Central memory CD4-positive, alpha-beta T cell (primary cell): ENCODE measurements around the gene SGO1.

Experiments
- DNase-seq: peaks from one replicate; pipeline ENCODE4 v3.0.0; 2022

Gene SGO1

DNA sequence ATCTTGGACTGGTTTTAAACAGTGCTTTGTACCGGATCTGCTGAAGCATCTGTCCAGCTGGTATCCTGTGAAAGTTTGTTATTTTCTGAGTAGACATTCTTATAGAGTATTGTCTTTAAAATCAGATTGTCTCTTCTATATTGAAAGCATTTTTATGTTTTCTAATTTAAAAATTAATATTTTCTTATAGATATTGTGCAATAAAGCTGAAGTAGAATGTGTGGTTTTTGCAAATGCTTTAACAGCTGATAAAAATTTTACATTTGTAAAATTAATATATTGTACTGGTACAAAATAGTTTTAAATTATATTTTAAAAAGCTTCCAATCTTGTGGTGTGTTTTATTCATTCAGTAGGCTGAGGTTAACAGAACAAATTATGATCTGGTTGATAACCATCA, 31.9 kb downstream of the SGO1 start:
- DNase-seq, result no peak

DNA sequence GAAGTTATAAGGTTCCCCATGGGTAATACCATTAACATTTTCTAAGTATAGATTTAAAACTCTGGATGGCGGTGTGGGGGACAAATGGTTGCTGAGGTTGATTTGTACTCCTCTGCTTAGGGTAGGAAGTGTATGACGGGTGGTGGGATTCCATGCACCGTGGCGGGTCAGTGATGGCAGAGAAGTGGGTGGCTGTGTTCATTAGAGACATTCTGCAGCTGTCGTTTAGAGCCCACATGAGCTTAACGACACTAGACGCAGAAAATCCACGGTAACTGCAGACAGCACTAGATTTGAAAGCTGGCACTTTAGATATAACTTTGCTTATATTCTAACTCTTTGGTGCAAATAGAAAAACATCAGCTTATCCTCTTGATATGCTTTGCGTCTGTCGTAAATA, 37.5 kb downstream of the SGO1 start:
- no peak for DNase-seq

DNA sequence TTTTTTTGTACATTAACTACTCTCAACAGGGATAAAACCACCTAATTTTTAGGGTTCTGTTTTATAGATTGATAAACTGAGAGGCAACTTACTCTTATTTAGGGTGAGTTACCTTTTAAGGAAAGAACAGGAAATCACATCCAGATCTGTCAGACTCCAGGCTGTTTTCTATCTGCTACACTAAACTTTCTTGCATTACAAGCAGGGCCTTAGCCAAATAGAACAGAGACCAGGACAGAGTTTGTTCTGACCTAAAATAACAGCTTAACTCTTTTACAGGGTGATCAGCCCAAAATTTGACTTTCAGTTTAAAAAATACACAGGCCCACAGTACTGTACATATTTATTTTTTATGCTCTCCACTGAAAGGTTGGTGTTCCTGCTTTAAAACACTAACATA, 38.6 kb downstream of the SGO1 start:
- DNase-seq, result no peak

DNA sequence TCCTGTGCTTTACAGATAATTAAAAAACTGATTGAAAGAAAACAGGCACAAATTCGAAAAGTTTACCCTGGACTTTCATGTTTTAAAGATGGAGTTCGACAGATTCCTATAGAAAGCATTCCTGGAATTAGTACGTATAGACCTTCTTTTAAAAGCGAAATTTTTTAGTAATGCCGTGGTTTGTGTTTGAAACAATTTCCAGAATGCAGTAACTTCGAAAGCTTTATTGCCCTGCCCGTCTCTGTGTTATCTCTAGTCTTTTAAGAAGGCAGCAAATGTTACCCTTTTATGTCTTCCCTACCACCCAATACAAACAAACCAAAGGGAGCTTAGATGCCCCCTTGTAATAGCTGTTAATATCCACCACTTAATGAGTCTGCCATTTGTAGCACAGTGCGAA, 39.7 kb downstream of the SGO1 start:
- no peak for DNase-seq

DNA sequence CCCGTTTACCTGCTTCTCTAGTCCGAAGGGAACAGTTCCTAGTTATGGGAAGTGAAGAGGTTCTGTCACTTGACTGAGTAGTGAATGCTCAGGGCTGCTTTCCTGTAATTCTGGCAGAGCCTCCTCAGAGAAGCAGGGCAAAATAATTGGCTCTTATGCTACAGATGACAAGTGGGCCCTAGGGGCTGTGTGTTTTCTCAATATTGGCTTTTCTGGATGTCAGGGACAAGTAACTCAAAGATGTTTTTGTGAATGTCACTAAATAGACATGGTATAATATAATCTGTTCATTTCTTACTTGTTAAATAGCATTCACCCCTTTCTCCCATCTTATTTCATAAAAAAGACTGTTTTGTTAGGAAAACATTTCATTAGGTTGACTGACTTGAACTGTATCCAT, 40.1 kb downstream of the SGO1 start:
- DNase-seq, result no peak

DNA sequence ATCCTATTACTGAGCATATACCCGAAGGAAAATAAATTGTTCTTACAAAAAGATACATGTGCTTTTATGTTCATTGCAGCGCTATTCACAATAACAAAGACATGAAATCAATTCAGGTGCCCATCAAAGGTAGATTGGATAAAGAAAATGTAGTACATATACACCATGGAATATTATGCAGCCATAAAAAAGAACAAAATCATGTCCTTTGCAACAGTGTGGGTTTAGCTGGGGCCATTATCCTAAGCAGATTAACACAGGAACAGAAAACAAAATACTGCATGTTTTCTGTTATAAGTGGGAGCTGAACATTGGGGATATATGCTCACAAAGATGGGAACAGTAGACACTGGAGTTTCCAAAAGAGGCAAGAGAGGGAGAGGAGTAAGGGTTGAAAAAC, 42.5 kb downstream of the SGO1 start:
- DNase-seq, result no peak

DNA sequence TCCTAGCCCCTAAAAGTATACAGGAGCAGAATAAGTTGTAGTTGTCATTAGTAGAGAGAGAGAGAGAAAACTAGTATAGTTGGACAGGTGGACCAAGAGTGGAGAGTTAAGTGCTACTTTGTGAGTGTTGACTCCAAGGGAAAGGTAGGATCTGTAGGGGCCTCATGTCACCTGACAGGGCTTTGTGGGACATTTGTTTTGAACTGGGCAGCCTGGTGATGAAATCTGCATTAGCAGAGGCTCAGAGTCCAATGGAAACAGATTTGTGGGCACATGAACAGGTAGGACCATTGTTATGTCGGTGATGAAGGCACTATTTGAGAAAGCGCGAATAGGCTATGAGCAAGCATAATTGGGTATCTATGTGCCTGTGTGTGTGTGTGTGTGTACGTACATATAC, 43.5 kb downstream of the SGO1 start:
- DNase-seq, result no peak

DNA sequence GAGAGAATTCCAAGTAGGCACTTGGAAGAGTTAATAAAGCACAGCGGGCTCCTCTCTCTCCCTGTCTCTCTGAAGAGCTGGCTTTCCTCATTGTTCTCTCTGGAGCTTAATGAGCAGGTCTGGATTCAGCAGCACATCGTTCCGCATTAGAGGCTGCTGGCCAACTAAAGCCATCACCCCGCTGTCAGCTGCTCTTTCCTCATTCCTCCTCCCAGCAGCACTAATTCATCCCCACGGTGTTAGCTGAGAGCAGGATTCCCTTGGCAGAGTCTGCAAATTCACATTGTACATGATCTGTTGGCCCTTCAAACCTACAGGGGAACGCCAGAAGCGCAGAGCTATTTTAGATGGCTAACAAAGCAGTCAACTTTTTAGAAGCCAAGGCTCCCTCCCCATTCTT, 44.2 kb downstream of the SGO1 start:
- no peak for DNase-seq

DNA sequence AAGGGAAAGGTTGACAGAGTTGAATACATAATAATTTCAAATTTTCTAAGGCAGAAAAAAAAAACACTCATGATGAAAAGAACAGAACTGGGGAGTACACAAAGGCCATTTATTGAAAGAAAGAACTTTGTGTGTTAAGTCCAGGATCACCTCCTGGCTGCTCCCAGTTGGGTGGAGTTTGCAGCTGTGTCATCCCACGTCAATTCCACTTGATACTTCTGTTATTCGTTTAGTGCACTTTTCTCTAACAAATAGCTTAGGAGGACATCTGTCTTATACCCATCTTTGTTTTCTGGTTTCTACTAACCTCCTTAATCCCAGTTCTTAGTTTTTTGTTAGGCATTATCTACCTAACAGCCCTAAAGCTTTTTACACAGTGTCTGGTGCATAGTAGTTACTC, 44.7 kb downstream of the SGO1 start:
- DNase-seq, result no peak

DNA sequence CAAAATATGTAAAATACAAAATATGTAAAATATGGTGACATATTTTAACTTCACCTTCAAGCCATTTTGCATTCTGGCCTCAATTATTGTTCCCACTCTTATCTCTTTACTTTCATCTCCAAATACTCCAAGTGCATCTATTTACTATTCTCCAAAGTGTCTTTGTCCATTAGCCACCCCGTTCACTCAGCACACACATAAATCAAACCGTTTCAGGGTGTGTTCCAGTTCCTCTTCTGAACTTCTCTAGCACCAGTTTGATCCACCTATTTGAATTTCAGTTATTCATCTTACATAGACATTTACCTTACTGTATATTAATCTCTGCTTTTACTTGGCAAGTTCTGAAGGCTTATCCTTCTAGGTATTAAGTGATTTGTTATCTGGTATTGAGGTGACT, 45.1 kb downstream of the SGO1 start:
- no peak for DNase-seq

DNA sequence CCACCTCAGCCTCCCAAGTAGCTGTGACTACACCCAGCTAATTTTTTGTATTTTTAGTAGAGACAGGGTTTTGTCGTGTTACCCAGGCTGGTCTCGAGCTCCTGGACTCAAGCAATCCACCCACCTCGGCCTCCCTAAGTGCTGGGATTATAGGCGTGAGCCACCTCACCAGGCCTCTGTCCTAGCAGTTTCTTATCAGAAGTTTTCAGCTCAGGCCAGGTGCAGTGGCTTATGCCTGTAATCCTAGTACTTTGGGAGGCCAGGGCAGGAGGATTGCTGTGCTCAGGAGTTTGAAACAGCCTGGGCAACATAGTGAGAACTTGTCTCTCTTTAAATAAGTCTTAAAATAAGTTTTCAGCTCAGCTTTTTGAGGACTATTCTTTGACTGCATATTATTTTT, 48.4 kb downstream of the SGO1 start:
- no peak for DNase-seq

DNA sequence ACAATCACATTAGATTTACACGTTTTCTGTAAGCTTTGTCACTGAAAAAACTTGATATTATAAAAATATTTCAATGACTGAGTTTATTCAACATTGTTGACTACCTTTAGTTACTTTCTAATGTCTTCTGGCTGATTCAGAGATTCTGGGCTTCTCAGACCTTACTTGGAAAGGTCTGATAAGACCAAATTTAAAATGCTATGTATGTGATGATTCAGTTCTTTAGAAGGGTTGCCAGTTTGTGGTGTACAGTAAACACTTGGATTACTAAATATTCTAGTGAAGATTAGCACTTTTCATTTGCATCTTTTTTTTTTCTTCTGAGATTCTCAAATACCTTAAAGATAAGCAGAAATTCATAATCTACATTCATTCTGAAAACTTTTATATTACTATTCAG, 49.8 kb downstream of the SGO1 start:
- DNase-seq, result no peak

DNA sequence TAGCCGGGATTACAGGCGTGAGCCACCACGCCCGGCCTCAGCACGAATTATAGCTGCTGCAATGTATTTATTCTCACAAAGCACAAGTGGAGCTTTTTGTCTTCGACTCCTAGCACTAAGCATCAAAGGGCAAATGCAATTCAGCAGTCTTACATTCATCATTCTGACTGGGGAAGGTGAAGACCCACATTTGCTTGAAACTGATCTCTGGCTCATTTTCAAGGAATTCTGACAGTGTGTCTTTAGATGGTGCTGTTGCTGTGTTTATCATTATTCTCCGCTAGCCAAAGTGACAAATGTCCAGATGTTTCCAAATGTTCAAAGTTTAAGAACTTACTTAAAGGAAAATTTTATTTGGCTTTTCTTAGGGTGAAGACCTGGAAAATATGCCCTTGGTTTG, 55.9 kb downstream of the SGO1 start:
- DNase-seq, result no peak

DNA sequence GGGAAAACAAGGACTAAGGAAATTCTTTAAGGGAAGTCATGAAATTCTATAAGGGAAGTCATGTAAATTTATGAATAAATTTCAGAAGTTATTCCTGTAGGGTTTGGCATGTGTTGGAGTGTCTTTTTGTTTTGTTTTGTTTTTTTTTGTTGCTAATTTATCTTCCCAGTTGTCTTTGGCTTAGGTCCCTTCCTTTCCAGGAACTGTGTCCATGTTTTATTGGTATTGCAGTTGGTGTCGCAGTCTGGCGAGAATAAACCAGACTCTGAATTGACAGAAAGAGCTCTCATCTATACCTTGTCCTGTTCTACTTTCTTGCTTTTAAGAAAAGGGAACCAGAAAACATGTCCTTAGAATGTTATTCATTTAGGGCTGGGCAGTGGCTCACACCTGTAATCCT, 57.6 kb downstream of the SGO1 start:
- no peak for DNase-seq

DNA sequence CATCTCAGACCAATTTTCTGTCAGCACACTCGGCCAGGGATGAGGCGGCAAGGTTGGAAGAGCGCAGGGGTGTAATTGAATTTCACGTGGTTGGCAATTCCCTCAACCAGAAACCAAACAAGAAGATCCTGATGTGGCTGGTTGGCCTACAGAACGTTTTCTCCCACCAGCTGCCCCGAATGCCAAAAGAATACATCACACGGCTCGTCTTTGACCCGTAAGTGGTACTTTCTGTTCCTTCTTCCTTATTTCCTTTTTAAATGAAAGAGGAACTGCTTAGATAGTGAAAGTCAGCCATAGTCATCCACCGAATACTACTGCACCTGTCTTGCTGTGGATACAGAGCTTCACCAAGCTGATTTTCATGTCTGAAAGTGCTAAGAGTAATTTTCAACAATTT, 60.1 kb downstream of the SGO1 start:
- DNase-seq, result no peak

DNA sequence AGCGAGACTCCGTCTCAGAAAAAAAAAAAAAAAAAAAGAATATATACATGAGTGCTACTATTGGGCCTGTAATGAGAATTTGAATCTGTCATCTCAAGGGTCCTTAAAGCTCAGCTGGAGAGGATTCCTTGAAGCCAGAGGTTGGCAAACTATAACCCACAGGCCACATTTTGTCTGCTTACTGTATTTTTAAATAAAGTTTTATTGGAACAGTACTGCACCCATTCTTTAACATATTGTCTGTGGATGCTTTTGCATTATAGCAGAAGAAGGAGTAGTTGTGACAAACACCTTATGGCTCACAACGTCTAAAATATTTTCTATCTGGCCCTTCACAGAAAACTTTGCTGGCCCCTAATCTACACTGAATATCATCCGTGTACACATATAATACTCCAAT, 60.7 kb downstream of the SGO1 start:
- DNase-seq, result no peak

DNA sequence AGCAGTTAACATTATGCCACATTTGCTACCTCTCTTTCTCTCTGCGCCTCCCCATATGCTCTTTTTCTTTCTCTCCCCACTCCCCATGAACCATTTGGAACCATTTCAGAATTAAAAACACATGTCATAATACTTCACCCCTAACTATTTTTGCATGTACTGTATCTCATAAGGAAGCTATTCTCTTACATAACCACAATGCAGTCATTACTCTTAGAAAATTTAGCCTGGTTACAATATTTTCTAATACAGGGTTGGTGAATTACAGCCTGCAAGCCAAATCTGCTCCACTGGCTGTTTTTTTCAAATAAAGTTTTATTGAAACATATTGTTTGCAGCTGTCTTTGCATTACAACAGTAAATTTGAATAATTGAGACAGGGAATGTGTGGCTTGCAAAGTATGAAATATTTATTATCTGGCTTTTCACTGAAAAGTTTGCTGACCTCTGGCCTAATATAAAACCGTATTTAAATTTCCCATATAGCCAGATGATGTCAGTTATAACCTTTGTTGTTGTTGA, 62.8 kb downstream of the SGO1 start:
- no peak for DNase-seq

DNA sequence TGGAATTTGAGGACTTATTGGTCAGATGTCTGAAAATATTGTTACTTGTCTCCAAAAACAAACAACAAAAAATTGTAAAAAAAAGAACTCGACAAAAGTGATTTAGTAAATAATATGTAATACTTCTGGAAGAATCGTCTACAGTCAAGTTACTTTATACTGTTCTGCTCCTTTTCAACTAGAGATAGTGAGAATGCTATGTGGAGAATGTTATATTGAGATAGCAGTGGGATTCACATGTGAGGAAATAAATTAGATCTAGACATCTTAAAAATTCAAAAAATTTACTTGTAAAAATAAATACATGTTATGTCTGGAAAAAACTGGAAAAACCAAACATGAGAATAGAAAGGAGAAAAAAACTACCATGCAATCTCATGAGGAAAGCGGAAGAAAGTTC, 64.9 kb downstream of the SGO1 start:
- DNase-seq, result no peak
